ENCODE results near the gene CCDC191.

- TF ChIP-seq, protein P1, sequence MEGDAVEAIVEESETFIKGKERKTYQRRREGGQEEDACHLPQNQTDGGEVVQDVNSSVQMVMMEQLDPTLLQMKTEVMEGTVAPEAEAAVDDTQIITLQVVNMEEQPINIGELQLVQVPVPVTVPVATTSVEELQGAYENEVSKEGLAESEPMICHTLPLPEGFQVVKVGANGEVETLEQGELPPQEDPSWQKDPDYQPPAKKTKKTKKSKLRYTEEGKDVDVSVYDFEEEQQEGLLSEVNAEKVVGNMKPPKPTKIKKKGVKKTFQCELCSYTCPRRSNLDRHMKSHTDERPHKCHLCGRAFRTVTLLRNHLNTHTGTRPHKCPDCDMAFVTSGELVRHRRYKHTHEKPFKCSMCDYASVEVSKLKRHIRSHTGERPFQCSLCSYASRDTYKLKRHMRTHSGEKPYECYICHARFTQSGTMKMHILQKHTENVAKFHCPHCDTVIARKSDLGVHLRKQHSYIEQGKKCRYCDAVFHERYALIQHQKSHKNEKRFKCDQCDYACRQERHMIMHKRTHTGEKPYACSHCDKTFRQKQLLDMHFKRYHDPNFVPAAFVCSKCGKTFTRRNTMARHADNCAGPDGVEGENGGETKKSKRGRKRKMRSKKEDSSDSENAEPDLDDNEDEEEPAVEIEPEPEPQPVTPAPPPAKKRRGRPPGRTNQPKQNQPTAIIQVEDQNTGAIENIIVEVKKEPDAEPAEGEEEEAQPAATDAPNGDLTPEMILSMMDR (IDR thresholded peaks at IDR 0.05; ENCODE audit: borderline replicate concordance, extremely low read depth, low read length, poor library complexity, severe bottlenecking) = no peak
- no peak for TF ChIP-seq EZH2 (IDR thresholded peaks at IDR 0.05; ENCODE audit: borderline replicate concordance, low read depth, low read length, severe bottlenecking)
Measured at GRCh38 chr3:114080201-114080600, 23.9 kb upstream of the CCDC191 start.
